NB4 (cell line): Measurements from ENCODE around the gene SUSD2.

ENCODE experiments used
- CTCF ChIP-seq: IDR thresholded peaks from one replicate; pipeline ENCODE4 v1.5.1; 2012; ENCODE audit warnings: low read depth, low read length
- MAX ChIP-seq: IDR thresholded peaks from 2 replicates; pipeline ENCODE4 v1.6.1; 2011; ENCODE audit warnings: low read depth, low read length
- POLR2A ChIP-seq: IDR thresholded peaks from 2 replicates; pipeline ENCODE4 v1.6.1; 2011; ENCODE audit warnings: mild to moderate bottlenecking; ENCODE audit not compliant: insufficient read length; ENCODE audit errors: extremely low read depth

- TF ChIP-seq CTCF (no peak), POLR2A (no peak), MAX (no peak)
These were observed 785 bp upstream of the SUSD2 start for GRCh38 chr22:24180316-24181087.
